ENCODE measurements around the gene ZFTA. TPM values are rescaled to one million over a fixed set of nuclear protein-coding genes. Genes with fewer than 3 reads are reported as not detected.

Gene ZFTA
- polyA plus RNA-seq, 3 donors = 42.8 to 50.5 (median 45.3) TPM

- DNase-seq (ENCODE audit: extremely low read depth in 1 of 11, low read depth in 9 of 11, low spot score in 4 of 11) = peak in 2 of 11 donors; percentile 26 to 36
Observed at GRCh38 chr11:63763496-63764339, 4.9 kb downstream of the ZFTA start.

- DNase-seq (ENCODE audit: extremely low read depth in 1 of 11, low read depth in 9 of 11, low spot score in 4 of 11) = peak in 1 of 11 donors; percentile 32
Observed at GRCh38 chr11:63762654-63763495, 5.7 kb downstream of the ZFTA start.

- DNase-seq (ENCODE audit: extremely low read depth in 1 of 11, low read depth in 9 of 11, low spot score in 4 of 11) = no peak
Observed at GRCh38 chr11:63761931-63762653, 6.5 kb downstream of the ZFTA start.

GRCh38 chr11:63761188-63761587 is 7.4 kb downstream of the ZFTA start:
- DNase-seq (ENCODE audit: extremely low read depth in 1 of 11, low read depth in 9 of 11, low spot score in 4 of 11) = no peak

GRCh38 chr11:63760487-63761079 is 8.0 kb downstream of the ZFTA start:
- no peak for DNase-seq (ENCODE audit: extremely low read depth in 1 of 11, low read depth in 9 of 11, low spot score in 4 of 11)

GRCh38 chr11:63756919-63757761 is 11.4 kb downstream of the ZFTA start:
- no peak for DNase-seq (ENCODE audit: extremely low read depth in 1 of 11, low read depth in 9 of 11, low spot score in 4 of 11)

- no peak for DNase-seq (ENCODE audit: extremely low read depth in 1 of 11, low read depth in 9 of 11, low spot score in 4 of 11)
Observed at GRCh38 chr11:63749624-63750023, 19.0 kb downstream of the ZFTA start.

GRCh38 chr11:63747011-63747410 is 21.6 kb downstream of the ZFTA start:
- DNase-seq (ENCODE audit: extremely low read depth in 1 of 11, low read depth in 9 of 11, low spot score in 4 of 11) = no peak

GRCh38 chr11:63745304-63746170 is 23.0 kb downstream of the ZFTA start:
- DNase-seq (ENCODE audit: extremely low read depth in 1 of 11, low read depth in 9 of 11, low spot score in 4 of 11) = no peak

- DNase-seq (ENCODE audit: extremely low read depth in 1 of 11, low read depth in 9 of 11, low spot score in 4 of 11) = peak in 8 of 11 donors; percentile 29 to 68 (median 48)
Observed at GRCh38 chr11:63738720-63739360, 29.7 kb downstream of the ZFTA start.

- no peak for DNase-seq (ENCODE audit: extremely low read depth in 1 of 11, low read depth in 9 of 11, low spot score in 4 of 11)
Observed at GRCh38 chr11:63737718-63738117, 30.9 kb downstream of the ZFTA start.

- DNase-seq (ENCODE audit: extremely low read depth in 1 of 11, low read depth in 9 of 11, low spot score in 4 of 11) = no peak
Observed at GRCh38 chr11:63736864-63737263, 31.7 kb downstream of the ZFTA start.

GRCh38 chr11:63729326-63729725 is 39.2 kb downstream of the ZFTA start:
- DNase-seq (ENCODE audit: extremely low read depth in 1 of 11, low read depth in 9 of 11, low spot score in 4 of 11) = no peak

- DNase-seq (ENCODE audit: extremely low read depth in 1 of 11, low read depth in 9 of 11, low spot score in 4 of 11) = no peak
Observed at GRCh38 chr11:63720611-63721010, 48.0 kb downstream of the ZFTA start.

GRCh38 chr11:63719987-63720386 is 48.6 kb downstream of the ZFTA start:
- DNase-seq (ENCODE audit: extremely low read depth in 1 of 11, low read depth in 9 of 11, low spot score in 4 of 11) = no peak

- no peak for DNase-seq (ENCODE audit: extremely low read depth in 1 of 11, low read depth in 9 of 11, low spot score in 4 of 11)
Observed at GRCh38 chr11:63719001-63719400, 49.6 kb downstream of the ZFTA start.
